ENCODE measurements around the gene ZNF235.

DNA sequence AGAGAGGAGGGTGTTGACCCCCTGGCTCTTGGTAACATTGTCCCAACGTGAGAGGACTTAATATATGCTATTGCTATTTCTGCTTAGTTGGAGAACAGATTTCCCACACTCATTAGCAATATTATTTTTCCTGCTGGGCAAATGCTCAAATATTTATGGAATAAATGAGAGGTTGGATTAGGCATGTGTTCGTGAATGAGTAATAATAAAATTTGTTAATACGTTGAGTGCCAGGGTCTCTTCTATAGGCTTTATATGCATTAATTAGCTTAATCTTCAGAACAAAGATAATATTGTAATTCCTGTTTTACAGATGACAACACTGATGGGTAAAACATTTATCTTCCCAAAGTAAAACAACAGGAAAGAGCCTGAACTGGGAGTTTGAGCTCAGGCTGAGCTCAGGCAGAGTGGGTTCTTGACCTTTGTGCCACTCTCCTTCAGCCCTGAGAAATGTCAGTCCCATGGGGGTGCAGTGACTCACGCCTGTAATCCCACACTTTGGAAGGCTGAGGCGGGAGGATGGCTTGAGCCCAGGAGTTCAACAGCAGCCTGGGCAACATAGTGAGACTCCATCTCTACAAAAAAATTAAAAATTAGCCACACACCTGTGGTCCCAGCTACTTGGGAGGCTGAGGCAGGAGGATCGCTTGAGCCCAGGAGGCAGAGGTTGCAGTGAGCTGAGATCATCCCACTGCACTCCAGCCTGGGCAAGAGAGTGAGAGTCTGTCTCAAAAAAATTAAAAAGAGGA is 44.0 kb downstream of the ZNF235 start:
- TF ChIP-seq POLR2A (IDR thresholded peaks at IDR 0.05), result no peak
- TF ChIP-seq CTCF (IDR thresholded peaks at IDR 0.05), result no peak

Measured in breast epithelium (tissue), 3 donors.